Measurements from ENCODE around the gene ZC3H15.

The ZC3H15 gene

GRCh38 chr2:186544255-186544675 lies 58.2 kb downstream of the ZC3H15 start:
- DNase-seq: no peak

GRCh38 chr2:186546846-186547245 lies 60.8 kb downstream of the ZC3H15 start:
- no peak for DNase-seq

GRCh38 chr2:186551323-186552050 lies 65.4 kb downstream of the ZC3H15 start:
- no peak for DNase-seq

- DNase-seq: no peak
Measured at GRCh38 chr2:186554429-186554828, 68.4 kb downstream of the ZC3H15 start.

GRCh38 chr2:186554850-186555671 lies 69.0 kb downstream of the ZC3H15 start:
- no peak for DNase-seq

GRCh38 chr2:186558512-186559276 lies 72.6 kb downstream of the ZC3H15 start:
- DNase-seq: no peak
